Kasumi-1 (cell line): ENCODE results near the gene GTF2F2.

Experiments
- DNase-seq, 2 experiments: peaks; one replicate each; lab custom pipeline; 2025; lab: John Stamatoyannopoulos, UW

The GTF2F2 gene

GRCh38 chr13:45301263-45301662 is 181.0 kb downstream of the GTF2F2 start:
- no peak for DNase-seq

- DNase-seq = no peak
Observed at GRCh38 chr13:45302507-45302906, 182.2 kb downstream of the GTF2F2 start.

GRCh38 chr13:45303026-45303425 is 182.7 kb downstream of the GTF2F2 start:
- DNase-seq = no peak

GRCh38 chr13:45303866-45304265 is 183.6 kb downstream of the GTF2F2 start:
- DNase-seq = no peak

GRCh38 chr13:45305079-45305478 is 184.8 kb downstream of the GTF2F2 start:
- no peak for DNase-seq

GRCh38 chr13:45306966-45307365 is 186.7 kb downstream of the GTF2F2 start:
- DNase-seq = no peak

GRCh38 chr13:45310341-45311131 is 190.2 kb downstream of the GTF2F2 start:
- no peak for DNase-seq

- DNase-seq = no peak
Observed at GRCh38 chr13:45314822-45315221, 194.5 kb downstream of the GTF2F2 start.

GRCh38 chr13:45315520-45316167 is 195.3 kb downstream of the GTF2F2 start:
- no peak for DNase-seq

GRCh38 chr13:45316338-45316737 is 196.0 kb downstream of the GTF2F2 start:
- no peak for DNase-seq

- no peak for DNase-seq
Observed at GRCh38 chr13:45316996-45317395, 196.7 kb downstream of the GTF2F2 start.

- DNase-seq = peak; percentile 88
Observed at GRCh38 chr13:45320876-45321629, 200.7 kb downstream of the GTF2F2 start.

GRCh38 chr13:45325806-45326205 is 205.5 kb downstream of the GTF2F2 start:
- peak; percentile 45 to 60 for DNase-seq

- no peak for DNase-seq
Observed at GRCh38 chr13:45327253-45327955, 207.1 kb downstream of the GTF2F2 start.

- no peak for DNase-seq
Observed at GRCh38 chr13:45328661-45329111, 208.4 kb downstream of the GTF2F2 start.

- DNase-seq = peak in 1 of 2 experiments; percentile 29
Observed at GRCh38 chr13:45331123-45331619, 210.9 kb downstream of the GTF2F2 start.

- no peak for DNase-seq
Observed at GRCh38 chr13:45331692-45332035, 211.4 kb downstream of the GTF2F2 start.

- DNase-seq = peak; percentile 21 to 32
Observed at GRCh38 chr13:45332036-45332830, 211.9 kb downstream of the GTF2F2 start.

GRCh38 chr13:45332831-45333219 is 212.5 kb downstream of the GTF2F2 start:
- no peak for DNase-seq

GRCh38 chr13:45333251-45333976 is 213.1 kb downstream of the GTF2F2 start:
- no peak for DNase-seq
